ENCODE measurements around the gene ANO9.

DNA sequence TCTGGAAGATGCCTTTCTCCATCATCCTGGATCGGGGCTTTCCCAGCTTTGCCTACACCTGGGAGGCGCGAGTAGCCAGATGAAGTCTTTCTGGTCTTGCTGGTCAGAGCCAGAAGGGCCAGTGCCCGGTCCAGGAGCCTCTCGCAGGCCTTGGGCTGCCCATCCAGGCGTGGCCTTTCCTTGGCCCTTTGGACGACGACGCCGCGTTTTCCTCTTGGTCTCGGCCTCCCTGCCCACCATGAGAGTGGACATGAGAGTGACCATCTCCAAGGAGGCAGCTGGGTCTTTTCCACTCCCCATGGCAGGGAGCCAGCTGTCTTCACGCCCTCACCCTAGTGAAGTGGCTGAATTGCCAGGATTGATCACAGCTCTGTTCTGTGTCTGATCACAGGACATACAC lies 11.8 kb upstream of the ANO9 start:
- TF ChIP-seq, protein P1, sequence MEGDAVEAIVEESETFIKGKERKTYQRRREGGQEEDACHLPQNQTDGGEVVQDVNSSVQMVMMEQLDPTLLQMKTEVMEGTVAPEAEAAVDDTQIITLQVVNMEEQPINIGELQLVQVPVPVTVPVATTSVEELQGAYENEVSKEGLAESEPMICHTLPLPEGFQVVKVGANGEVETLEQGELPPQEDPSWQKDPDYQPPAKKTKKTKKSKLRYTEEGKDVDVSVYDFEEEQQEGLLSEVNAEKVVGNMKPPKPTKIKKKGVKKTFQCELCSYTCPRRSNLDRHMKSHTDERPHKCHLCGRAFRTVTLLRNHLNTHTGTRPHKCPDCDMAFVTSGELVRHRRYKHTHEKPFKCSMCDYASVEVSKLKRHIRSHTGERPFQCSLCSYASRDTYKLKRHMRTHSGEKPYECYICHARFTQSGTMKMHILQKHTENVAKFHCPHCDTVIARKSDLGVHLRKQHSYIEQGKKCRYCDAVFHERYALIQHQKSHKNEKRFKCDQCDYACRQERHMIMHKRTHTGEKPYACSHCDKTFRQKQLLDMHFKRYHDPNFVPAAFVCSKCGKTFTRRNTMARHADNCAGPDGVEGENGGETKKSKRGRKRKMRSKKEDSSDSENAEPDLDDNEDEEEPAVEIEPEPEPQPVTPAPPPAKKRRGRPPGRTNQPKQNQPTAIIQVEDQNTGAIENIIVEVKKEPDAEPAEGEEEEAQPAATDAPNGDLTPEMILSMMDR (IDR thresholded peaks at IDR 0.05) = no peak
- TF ChIP-seq POLR2A (IDR thresholded peaks at IDR 0.05; ENCODE audit: low read depth) = no peak

Data from esophagus muscularis mucosa (tissue), 3 donors.